ENCODE data around the gene UBAP1L.

UBAP1L gene

GRCh38 chr15:65066635-65067316 is 48.2 kb downstream of the UBAP1L start:
- no peak for FAIRE-seq
- no peak for DNase-seq (ENCODE audit: low spot score)

- peak; percentile 55 for DNase-seq (ENCODE audit: low spot score)
- no peak for FAIRE-seq
Observed at GRCh38 chr15:65066001-65066634, 48.9 kb downstream of the UBAP1L start.

- DNase-seq (ENCODE audit: low spot score) (no peak), FAIRE-seq (no peak)
Observed at GRCh38 chr15:65062726-65063125, 52.3 kb downstream of the UBAP1L start.

- DNase-seq (ENCODE audit: low spot score) = no peak
- no peak for FAIRE-seq
Observed at GRCh38 chr15:65062061-65062460, 52.9 kb downstream of the UBAP1L start.

- DNase-seq (ENCODE audit: low spot score) (no peak), FAIRE-seq (no peak)
Observed at GRCh38 chr15:65060641-65061397, 54.2 kb downstream of the UBAP1L start.

- FAIRE-seq (no peak), DNase-seq (ENCODE audit: low spot score) (no peak)
Observed at GRCh38 chr15:65059931-65060596, 54.9 kb downstream of the UBAP1L start.

GRCh38 chr15:65059369-65059750 is 55.6 kb downstream of the UBAP1L start:
- FAIRE-seq (no peak), DNase-seq (ENCODE audit: low spot score) (no peak)

- FAIRE-seq = no peak
- DNase-seq (ENCODE audit: low spot score) = no peak
Observed at GRCh38 chr15:65058394-65059368, 56.3 kb downstream of the UBAP1L start.

GRCh38 chr15:65057549-65057940 is 57.5 kb downstream of the UBAP1L start:
- FAIRE-seq (no peak), DNase-seq (ENCODE audit: low spot score) (no peak)

- FAIRE-seq = peak; percentile 93
- peak; percentile 94 for DNase-seq (ENCODE audit: low spot score)
Observed at GRCh38 chr15:65056868-65057548, 58.0 kb downstream of the UBAP1L start.

- no peak for FAIRE-seq
- DNase-seq (ENCODE audit: low spot score) = no peak
Observed at GRCh38 chr15:65056106-65056505, 58.9 kb downstream of the UBAP1L start.

GRCh38 chr15:65055201-65055870 is 59.7 kb downstream of the UBAP1L start:
- peak; percentile 71 for DNase-seq (ENCODE audit: low spot score)
- FAIRE-seq = peak; percentile 89

GRCh38 chr15:65054333-65055200 is 60.4 kb downstream of the UBAP1L start:
- DNase-seq (ENCODE audit: low spot score) (peak; percentile 55), FAIRE-seq (no peak)

- no peak for FAIRE-seq
- DNase-seq (ENCODE audit: low spot score) = no peak
Observed at GRCh38 chr15:65052956-65053355, 62.0 kb downstream of the UBAP1L start.

GRCh38 chr15:65051266-65051665 is 63.7 kb downstream of the UBAP1L start:
- no peak for DNase-seq (ENCODE audit: low spot score)
- FAIRE-seq = no peak

- DNase-seq (ENCODE audit: low spot score) (no peak), FAIRE-seq (no peak)
Observed at GRCh38 chr15:65050270-65050669, 64.7 kb downstream of the UBAP1L start.

- FAIRE-seq = no peak
- no peak for DNase-seq (ENCODE audit: low spot score)
Observed at GRCh38 chr15:65049418-65049840, 65.6 kb downstream of the UBAP1L start.

- FAIRE-seq = no peak
- DNase-seq (ENCODE audit: low spot score) = no peak
Observed at GRCh38 chr15:65048241-65048640, 66.8 kb downstream of the UBAP1L start.
